Measurements from ENCODE around the gene CNGA2. TPM values are rescaled to one million over a fixed set of nuclear protein-coding genes. Genes with fewer than 3 reads are reported as not detected.

Gene CNGA2
- total RNA-seq, 4 donors from 2014 or later = not detected

- H3K4me1 ChIP-seq = no peaks in the 10 kb centered on the region
- H3K27me3 ChIP-seq = no peaks in the 10 kb centered on the region
- H3K36me3 ChIP-seq = no peaks in the 10 kb centered on the region
- TF ChIP-seq EP300 (IDR thresholded peaks at IDR 0.05) (no peak), POLR2A (IDR thresholded peaks at IDR 0.05) (no peak), POLR2AphosphoS5 (IDR thresholded peaks at IDR 0.05) (no peak), CTCF (IDR thresholded peaks at IDR 0.05) (no peak)
- H3K27ac ChIP-seq = no peak overlapping the region
- ATAC-seq = no peak
- no peaks in the 10 kb centered on the region for H3K9me3 ChIP-seq
- WGBS, 2 donors (ENCODE audit: low coverage in 1 of 2) = no CpG with 5 or more reads among the region's 1 CpG
- H3K4me3 ChIP-seq = no peak overlapping the region
Observed at GRCh38 chrX:151725338-151725614, 9.3 kb upstream of the CNGA2 start.

GRCh38 chrX:151726751-151727150, 7.8 kb upstream of the CNGA2 start:
- H3K27me3 ChIP-seq = no peaks in the 10 kb centered on the region
- no CpG with 5 or more reads among the region's 5 CpGs for WGBS, 2 donors (ENCODE audit: low coverage in 1 of 2)

GRCh38 chrX:151727346-151727745, 7.2 kb upstream of the CNGA2 start:
- Histone ChIP-seq H3K9me3 (no peaks in the 10 kb centered on the region), H3K27ac (no peak overlapping the region), H3K4me3 (no peak overlapping the region), H3K36me3 (no peaks in the 10 kb centered on the region), H3K4me1 (no peaks in the 10 kb centered on the region), H3K27me3 (no peaks in the 10 kb centered on the region)
- no peak for TF ChIP-seq POLR2A (IDR thresholded peaks at IDR 0.05)
- TF ChIP-seq CTCF (IDR thresholded peaks at IDR 0.05) = no peak
- TF ChIP-seq POLR2AphosphoS5 (IDR thresholded peaks at IDR 0.05) = no peak
- TF ChIP-seq EP300 (IDR thresholded peaks at IDR 0.05) = no peak
- WGBS, 2 donors (ENCODE audit: low coverage in 1 of 2) = no CpG with 5 or more reads among the region's 4 CpGs
- no peak for ATAC-seq

More at GRCh38 chrX:151726751-151727150, 7.8 kb upstream of the CNGA2 start:
- ATAC-seq = no peak
- Histone ChIP-seq H3K27ac (no peak overlapping the region), H3K4me3 (no peak overlapping the region), H3K9me3 (no peaks in the 10 kb centered on the region), H3K4me1 (no peaks in the 10 kb centered on the region), H3K36me3 (no peaks in the 10 kb centered on the region)
- TF ChIP-seq POLR2A (IDR thresholded peaks at IDR 0.05) = no peak

- no peaks in the 10 kb centered on the region for H3K9me3 ChIP-seq
- no peak overlapping the region for H3K27ac ChIP-seq
- WGBS, 2 donors (ENCODE audit: low coverage in 1 of 2) = 83 to 100% methylated on average over 1 of the region's 4 CpGs
- H3K4me3 ChIP-seq = no peak overlapping the region
- TF ChIP-seq CTCF (IDR thresholded peaks at IDR 0.05) (no peak), POLR2AphosphoS5 (IDR thresholded peaks at IDR 0.05) (no peak), EP300 (IDR thresholded peaks at IDR 0.05) (no peak), POLR2A (IDR thresholded peaks at IDR 0.05) (no peak)
- no peaks in the 10 kb centered on the region for H3K27me3 ChIP-seq
- no peaks in the 10 kb centered on the region for H3K4me1 ChIP-seq
- H3K36me3 ChIP-seq = no peaks in the 10 kb centered on the region
- no peak for ATAC-seq
Observed at GRCh38 chrX:151729056-151729725, 5.4 kb upstream of the CNGA2 start.

- 48 to 64% methylated on average over 2 of the region's 2 CpGs for WGBS, 2 donors (ENCODE audit: low coverage in 1 of 2)
- H3K27ac ChIP-seq = no peak overlapping the region
- no peaks in the 10 kb centered on the region for H3K9me3 ChIP-seq
- H3K4me3 ChIP-seq = no peak overlapping the region
- ATAC-seq = no peak
- H3K27me3 ChIP-seq = no peaks in the 10 kb centered on the region
- no peaks in the 10 kb centered on the region for H3K36me3 ChIP-seq
- no peaks in the 10 kb centered on the region for H3K4me1 ChIP-seq
- TF ChIP-seq POLR2A (IDR thresholded peaks at IDR 0.05) (no peak), EP300 (IDR thresholded peaks at IDR 0.05) (no peak), CTCF (IDR thresholded peaks at IDR 0.05) (no peak), POLR2AphosphoS5 (IDR thresholded peaks at IDR 0.05) (no peak)
Observed at GRCh38 chrX:151735219-151735618, 673 bp downstream of the CNGA2 start.

Measured in gastroesophageal sphincter (tissue), 4 donors.